Measurements from ENCODE around the gene RFX4.

RFX4 gene

DNA sequence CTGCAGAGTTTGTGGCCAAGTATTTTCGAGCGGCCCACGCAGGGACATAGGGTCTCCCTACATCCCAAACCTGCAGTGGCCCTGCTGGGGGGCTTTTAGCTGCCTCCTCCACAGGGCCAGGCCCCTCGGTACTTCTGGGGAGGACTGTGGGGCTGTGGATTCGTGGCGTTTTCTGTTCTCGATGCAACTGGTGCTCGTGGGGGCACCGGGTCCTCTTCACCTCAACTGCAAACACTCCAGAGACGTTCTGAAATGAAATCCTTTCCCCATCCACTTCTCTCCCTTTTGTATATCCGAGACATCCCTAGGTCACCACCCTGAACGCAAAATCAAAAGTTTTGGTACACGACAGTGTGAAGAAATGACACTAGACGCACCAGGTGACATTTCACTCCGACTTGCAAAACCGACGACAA, 2.3 kb downstream of the RFX4 start:
- no peak overlapping the region for H3K4me3 ChIP-seq (ENCODE audit: low read depth, low read length)
- TF ChIP-seq, protein P1, sequence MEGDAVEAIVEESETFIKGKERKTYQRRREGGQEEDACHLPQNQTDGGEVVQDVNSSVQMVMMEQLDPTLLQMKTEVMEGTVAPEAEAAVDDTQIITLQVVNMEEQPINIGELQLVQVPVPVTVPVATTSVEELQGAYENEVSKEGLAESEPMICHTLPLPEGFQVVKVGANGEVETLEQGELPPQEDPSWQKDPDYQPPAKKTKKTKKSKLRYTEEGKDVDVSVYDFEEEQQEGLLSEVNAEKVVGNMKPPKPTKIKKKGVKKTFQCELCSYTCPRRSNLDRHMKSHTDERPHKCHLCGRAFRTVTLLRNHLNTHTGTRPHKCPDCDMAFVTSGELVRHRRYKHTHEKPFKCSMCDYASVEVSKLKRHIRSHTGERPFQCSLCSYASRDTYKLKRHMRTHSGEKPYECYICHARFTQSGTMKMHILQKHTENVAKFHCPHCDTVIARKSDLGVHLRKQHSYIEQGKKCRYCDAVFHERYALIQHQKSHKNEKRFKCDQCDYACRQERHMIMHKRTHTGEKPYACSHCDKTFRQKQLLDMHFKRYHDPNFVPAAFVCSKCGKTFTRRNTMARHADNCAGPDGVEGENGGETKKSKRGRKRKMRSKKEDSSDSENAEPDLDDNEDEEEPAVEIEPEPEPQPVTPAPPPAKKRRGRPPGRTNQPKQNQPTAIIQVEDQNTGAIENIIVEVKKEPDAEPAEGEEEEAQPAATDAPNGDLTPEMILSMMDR (IDR thresholded peaks at IDR 0.05; ENCODE audit: borderline replicate concordance, insufficient read depth, low read depth, low read length) = no peak

DNA sequence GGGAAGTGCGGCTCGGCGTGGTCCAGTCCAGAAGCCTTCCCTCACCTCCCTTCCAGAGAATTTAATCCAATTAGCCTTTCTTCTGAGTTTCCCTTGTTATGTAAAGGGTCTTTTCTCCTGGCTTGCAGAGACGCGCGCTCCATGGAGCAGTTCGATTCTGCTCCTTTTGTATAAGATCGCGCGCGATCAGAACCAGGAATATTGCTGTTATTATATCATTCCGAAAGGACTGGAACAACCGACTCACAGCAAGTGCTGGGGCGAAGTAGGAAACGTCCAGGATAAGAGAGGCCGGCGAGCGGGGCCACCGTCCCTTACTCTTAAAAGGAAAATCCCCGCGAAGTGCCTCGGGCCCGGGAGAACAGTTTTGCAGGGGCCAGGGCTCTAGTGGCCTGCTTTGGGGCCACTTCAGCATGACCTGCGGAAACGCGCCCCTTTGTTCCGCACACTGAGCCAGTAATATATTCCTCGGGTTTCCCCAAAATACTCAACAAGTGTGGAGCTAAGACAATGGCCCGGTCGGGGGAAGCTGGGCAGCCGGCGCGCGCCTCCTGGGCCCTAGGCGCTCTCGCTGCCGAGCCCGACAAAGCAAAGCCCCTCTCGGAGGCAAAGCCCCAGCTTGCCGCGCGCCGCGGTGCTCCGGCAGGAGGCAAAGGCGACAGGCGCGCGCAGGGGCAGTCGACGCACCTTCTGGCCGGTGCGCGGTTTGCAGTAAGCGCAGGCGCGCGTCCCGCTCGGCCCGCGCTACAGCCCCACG, 2.9 kb downstream of the RFX4 start:
- H3K4me3 ChIP-seq (ENCODE audit: low read depth, low read length) = no peak overlapping the region
- TF ChIP-seq, protein P1 (IDR thresholded peaks at IDR 0.05; ENCODE audit: borderline replicate concordance, insufficient read depth, low read depth, low read length) = no peak

DNA sequence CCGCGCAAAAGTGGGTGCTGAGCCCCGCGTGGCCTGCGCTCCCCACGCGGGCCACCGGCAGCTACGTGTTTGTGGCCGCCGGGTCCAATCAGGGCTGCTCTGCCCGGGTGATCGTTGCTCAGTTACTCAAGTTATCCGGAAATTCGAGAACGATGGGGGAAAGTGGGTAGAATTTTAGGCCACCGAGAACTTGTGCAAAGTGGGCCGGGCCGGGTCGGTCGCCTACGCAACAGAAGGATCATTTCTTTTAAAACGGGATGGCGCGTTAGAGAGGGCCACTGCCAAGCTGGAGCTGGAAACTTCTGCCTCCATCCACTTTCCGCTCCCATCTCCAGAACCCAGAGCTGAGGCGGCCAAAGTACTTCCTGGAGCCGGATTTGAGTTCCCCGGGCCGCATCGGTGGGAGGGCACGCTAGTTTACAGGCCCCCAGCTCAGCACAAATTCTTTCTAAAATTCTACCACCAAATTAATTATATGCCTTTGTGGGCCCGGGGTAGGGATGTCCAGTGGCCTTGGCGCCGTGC, 3.5 kb downstream of the RFX4 start:
- TF ChIP-seq, protein P1 (IDR thresholded peaks at IDR 0.05; ENCODE audit: borderline replicate concordance, insufficient read depth, low read depth, low read length) = no peak
- H3K4me3 ChIP-seq (ENCODE audit: low read depth, low read length) = no peak overlapping the region

DNA sequence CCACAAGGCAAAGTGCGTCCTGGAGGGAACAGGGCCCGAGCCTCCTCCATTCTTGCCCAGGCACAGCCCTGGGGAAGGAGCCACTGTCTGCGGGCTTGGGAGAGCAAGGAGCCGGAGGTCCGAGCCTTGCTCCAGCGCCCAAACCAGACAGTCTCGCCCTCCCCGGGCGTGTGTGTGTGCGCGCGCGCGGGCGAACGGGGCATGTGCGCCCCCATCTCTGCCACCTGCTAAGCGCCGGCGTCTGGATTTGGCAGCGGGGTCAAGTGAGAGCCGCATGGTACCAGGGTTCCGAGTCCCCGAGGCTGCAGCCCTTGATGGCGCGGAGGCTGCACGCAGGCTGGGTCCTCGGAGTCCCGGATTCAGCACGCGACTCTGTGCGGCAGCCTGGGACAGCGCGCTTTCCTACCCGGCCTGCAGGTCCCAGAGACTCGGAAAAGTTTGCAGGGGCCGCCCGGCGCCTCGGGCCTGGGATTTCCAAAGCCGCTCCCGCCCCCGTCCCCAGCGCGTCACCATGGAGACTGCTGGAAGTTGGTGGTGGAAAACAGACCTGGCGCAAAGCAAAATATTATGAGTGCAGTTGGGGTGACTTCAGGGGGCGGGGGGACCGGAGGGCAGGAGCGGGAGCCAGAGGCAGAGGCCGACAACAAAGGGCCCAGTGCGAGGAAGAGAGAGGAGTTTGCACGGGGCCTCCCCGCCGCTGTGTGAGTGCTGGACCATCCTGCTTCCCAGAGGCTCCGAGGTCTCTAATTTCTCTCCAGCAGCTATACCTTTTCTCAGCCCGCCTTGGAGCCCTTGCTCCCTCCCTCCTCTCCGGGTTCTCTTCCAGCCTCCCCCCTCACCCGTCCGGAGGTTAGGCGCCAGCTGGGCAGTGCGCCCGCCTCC, 4.2 kb downstream of the RFX4 start:
- TF ChIP-seq, protein P1 (IDR thresholded peaks at IDR 0.05; ENCODE audit: borderline replicate concordance, insufficient read depth, low read depth, low read length) = no peak
- H3K4me3 ChIP-seq (ENCODE audit: low read depth, low read length) = no peak overlapping the region

DNA sequence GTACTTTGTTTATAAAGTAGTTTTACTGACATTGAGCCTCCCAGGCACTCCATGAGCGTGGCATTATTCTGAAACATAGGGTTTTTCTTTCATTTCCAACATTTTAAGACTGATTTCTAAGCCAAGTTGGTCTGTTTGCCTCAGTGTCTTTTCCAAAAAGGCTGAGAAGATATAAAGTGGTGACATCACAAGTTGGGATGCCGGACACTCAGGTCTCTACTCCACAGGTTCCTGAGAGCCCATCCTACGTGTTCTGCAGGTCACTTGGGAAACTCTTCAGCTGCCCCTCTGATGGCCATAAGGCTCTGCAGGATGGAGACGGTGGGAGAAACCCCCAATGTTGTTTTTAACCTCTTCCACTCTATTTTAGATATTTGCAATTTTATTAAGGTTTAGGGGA, 6.0 kb downstream of the RFX4 start:
- H3K4me3 ChIP-seq (ENCODE audit: low read depth, low read length) = no peak overlapping the region
- TF ChIP-seq, protein P1 (IDR thresholded peaks at IDR 0.05; ENCODE audit: borderline replicate concordance, insufficient read depth, low read depth, low read length) = no peak

DNA sequence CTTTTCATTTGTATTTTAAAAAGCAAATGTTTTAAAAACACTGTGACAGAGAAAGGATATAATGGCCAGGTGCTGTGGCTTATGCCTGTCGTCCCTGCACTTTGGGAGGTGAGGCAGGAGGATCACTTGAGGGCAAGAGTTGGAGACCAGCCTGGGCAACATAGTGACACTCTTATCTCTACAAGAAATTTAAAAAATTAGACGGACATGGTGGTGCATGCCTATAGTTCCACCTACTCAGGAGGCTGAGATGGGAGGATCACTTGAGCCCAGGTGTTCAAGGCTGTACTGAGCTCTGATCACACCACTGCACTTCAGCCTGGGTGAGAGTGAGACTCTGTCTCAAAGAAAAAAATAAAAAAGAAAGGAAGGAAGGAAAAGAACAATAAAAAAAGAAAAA, 7.8 kb downstream of the RFX4 start:
- no peak overlapping the region for H3K4me3 ChIP-seq (ENCODE audit: low read depth, low read length)
- TF ChIP-seq, protein P1 (IDR thresholded peaks at IDR 0.05; ENCODE audit: borderline replicate concordance, insufficient read depth, low read depth, low read length) = no peak

Data from GM12875 (cell line).